Dermis microvascular lymphatic vessel endothelial cell (primary cell): ENCODE data around the gene LMCD1. TPM values are rescaled to one million over a fixed set of nuclear protein-coding genes. Genes with fewer than 3 reads are reported as not detected.

ENCODE experiments used
- DNase-seq, 2 donors: peaks; one replicate each; pipeline versions ENCODE4 v3.0.0 to v3.0.0-alpha.2; 2010; ENCODE audit warnings: low read depth in 2 of 2
- total RNA-seq: library from RNA; depleted of rRNA; stranded (reverse); fragments of >200 nt; gene quantifications from 2 replicates; pipeline ENCODE4 v1.2.1, GENCODE V29; 2014

The LMCD1 gene
- total RNA-seq, 1 donor from 2014 or later: 17.3 TPM

DNA sequence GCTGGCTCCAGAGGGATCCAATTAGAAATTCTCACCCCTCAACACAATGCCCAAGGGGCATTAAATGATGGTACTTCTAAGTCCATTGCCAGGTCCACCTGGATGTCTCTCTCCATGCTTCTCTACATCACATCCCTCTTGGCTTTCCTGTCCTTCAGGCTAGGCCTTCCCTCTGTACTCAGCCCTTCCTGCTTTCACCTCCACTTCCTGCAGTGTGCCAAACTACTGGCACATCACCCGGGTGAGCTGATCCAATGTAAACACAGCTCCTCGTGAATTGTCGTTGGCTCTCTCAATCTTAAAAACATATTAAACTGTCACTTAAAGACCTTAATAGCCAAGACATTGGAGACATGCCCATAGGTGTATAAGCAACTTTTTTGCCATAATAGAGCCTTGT lies 4.0 kb downstream of the LMCD1 start:
- peak; percentile 65 to 81 for DNase-seq

DNA sequence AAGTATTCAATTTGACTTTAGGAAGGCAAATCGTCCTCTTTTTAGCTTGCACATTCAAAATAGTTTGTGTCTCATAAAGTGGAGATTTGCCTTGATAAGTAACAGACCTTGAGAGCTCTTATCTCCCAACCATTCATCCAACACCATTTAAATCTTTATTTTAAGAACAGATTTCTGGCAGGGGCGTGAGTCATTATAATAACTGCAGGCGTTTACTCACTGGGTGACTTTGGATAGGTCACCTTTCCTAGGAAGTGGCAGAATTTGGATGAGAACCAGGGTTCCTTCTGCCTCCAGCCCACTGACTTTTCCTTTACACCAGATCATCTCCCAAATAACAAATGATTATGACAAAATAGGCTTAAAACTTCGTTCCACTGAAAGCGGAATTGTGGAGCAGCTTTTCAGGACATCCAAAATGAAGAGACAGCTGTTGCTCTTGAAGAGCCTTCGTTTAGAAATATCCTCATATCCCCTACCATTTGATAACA lies 5.0 kb downstream of the LMCD1 start:
- peak in 1 of 2 donors; percentile 64 for DNase-seq

DNA sequence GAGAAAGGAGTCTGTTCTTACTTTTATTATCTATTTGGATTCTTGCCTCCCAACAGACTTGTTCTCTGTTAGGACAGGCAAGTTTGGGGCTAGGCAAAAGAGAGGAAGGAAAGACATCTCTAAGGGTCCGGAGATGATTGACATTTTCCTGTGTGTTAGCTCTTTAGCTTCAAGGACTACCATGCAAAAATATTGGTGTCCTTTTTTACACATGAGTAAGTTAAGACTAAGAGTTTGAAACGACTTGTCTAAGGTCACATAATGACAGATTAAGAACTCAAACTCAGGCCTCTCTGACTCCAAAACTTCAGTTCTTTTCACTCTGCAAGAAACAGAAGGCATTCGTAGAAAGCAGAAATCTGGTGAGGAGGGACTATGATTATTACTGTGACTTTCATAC lies 5.9 kb downstream of the LMCD1 start:
- no peak for DNase-seq

DNA sequence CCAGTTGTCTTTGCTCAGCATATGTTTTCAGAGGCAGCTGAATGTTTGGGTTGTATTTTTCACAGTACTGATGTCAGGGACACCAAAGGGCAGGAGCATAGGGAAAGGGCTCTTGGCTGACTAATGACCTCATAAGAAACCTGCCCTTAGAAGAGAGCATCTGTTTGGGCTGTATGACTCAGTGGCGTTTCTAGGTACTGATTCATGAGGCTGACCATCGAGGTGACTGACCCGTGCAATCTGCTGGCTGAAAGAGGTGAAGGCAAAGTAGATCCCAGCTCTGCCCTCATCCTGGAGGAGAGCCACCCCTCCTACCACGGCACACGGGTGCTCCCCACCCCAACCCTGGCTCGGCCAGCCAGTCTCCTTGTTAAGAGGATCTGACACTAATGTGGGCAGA lies 8.3 kb downstream of the LMCD1 start:
- DNase-seq: peak in 1 of 2 donors; percentile 76

DNA sequence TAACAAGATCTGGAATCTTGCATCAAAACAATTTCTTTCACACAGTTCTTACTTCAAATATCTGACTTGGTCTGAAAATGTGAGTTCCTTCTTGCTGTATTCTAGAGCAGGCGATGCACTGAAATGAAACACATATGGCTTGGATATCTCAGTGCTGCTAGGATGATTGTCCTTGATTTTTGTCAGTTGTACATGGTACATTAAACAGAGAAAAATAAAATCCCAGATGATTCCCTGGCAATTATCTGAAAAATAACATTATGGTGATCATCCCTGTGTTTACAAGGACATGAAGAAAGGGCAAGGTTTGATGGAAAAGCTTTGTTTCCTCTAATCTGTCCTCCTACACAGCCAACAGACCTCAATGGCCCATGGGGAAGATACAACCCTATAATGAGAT lies 10.6 kb downstream of the LMCD1 start:
- no peak for DNase-seq

DNA sequence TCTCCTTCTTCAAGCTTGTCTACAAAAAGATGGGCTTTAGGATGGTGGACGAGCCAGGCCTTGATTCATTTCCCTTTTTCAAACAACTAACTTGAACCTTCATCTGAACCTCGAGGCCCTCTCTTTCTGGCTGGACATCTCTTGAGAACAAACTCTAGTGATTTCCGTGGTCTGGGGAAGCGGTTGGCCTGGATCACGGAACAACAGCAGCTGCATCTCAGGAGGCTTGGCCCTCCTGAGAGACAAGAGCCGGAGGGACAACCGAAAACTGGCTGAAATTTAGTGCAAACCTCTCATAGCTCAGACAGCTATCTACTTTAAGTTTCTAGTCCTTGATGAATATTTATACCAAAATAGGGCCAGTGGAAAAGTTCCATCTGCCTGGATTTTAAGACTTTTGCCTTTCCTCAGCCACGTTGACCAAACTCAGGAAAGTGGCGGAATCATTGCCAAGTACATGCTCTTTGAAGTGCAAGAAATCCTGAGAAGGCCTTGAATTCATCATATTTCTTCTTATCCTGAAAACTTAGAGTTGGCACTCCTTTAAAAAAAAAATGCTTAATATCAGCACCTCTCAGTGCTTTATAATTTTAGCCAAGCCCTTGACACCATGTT lies 14.5 kb downstream of the LMCD1 start:
- no peak for DNase-seq

DNA sequence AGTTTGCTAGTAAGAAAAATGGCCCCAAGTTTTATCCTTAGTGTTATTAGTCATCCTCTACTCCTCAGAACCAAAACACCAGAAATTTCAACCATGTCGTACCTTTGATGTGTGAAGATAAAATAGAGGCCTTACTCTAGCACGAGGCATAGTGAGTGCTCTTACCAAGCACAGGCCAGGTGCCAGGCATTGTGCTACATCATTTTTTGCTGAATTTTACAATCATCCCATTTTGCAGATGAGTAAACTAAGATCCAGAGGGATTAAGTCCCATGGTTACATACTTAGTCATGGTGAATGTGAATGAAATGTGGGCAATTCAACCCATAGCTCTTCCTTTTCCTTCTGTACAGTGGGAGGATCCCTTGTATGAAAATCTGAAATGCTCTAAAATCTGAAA lies 15.2 kb downstream of the LMCD1 start:
- no peak for DNase-seq

DNA sequence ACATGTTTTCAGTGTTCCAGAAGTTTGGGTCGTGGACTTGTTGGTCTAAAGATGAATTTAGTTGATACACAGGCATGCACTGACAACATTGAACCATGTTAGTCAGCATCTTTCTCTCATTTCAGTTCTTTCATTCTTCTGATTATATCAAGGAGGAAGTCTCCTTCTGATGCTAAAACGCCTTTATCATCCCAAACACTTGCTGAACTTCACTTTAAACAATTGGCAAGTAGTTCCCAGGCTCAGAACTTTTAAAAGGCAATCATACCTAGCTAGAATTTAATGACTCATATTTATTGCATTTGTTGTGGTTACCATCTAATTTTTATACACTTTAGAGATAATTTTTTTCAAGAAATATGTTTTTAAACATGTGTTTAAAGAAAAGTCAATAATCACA lies 15.9 kb downstream of the LMCD1 start:
- no peak for DNase-seq

DNA sequence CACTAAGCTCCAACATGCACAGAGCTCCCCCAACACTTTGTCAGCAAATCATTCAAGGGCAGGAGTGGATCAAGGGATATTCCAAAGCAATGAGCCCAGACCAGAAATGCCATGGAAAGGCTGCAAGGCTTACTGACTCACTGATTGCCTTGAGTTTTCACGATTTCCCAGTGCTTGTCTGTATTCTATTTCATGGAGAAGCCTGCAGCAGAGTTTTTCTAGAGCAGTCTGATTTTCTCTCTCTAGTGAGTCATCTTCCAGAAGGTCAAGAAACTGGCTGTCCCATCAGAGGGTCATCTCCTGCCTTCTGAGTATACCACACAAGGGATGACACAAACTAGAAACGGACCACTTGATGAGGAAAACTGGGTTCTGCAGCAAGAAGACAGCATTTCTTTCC lies 16.5 kb downstream of the LMCD1 start:
- DNase-seq: no peak

DNA sequence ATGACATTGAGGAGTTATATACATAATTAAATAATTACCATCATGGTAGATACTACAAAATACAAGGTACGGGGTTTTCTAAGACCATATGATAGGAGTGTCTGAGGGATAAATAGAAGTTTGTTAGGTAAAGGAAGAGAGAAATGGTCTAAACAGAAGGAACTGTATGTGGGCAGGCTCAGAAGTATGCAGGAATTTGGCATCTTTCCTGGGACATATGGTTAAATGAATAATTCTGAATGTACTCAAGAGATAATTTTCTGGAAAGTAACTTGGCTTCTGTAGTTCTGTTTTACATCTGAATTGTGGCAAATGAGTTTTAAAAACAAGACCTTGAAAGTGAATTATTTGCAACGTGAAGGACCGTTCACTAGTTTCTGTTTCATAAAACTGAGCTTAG lies 17.5 kb downstream of the LMCD1 start:
- DNase-seq: no peak

DNA sequence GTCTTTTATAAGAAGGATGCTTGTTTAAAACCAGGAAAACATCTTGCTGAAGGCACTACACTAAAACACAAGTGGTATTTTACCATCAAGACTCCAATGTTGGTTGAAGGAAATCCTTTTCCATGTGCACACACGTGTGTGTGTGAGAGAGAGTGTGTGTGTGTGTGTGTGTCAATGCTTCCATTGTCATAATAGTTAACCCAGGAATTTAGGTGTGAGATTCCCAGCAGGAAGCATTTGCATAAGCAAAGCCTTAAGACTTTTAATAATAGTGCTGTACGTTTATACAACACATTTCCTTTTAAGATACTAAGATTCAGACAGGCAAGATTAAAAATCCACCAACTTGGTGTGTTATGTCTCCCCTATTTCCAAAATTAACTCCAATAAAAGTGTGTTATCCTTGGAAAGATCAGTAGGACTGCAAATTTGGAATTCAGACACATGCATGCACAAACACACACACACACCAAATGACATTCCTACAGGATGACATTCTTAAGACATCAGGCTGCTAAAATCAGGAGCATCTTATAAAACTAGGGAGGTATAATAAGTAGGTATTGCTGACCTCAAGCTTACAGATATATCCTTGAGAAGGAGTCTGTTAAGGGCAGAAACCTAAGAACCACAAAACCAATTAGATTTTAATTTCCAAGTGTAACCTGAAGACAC lies 18.3 kb downstream of the LMCD1 start:
- DNase-seq: no peak

DNA sequence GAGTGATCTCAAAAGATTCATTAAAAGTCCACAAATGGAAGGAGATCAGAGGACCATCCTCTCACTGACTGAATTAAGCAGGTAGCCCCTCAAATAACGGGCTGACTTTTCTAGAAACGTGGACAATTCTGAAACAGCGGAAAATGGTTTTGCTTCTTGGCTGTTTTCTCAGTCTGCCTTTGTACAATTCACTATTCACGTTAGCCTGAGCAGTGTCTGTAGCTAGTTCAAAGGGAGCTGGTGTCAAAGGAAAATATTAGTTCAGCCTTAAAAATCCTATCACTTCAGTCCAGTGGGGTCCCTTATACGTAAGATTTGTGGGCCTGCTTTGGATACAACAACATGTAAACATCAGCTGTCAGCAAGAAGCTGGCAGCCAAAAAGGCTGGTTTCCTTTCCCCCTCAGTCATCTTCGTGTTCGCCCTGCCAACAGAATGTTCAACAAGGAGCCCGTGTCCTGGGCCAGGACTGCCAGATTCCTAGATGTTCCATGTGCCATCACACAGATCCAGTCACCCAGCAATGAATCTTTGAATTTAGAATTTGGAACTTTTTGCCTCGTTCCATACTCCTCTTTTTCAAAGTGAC lies 19.3 kb downstream of the LMCD1 start:
- DNase-seq: no peak

DNA sequence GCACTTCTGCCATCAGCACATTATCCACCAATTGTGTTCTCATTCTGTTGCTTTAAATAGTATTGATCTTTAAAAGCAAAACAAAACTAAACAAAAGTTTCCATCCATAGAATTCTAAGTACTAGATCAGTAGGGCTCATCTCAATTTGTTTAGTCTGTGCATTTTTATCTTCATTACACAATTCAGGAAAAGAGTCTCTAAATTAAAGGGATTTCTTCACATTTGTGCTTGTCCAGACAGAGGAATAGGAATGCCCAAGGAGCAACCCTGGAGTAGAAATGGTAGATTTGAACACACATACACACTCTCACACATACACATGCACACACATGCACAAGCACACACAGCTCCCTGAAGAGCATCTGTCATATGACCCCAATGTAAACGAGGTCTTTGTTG lies 21.4 kb downstream of the LMCD1 start:
- no peak for DNase-seq

DNA sequence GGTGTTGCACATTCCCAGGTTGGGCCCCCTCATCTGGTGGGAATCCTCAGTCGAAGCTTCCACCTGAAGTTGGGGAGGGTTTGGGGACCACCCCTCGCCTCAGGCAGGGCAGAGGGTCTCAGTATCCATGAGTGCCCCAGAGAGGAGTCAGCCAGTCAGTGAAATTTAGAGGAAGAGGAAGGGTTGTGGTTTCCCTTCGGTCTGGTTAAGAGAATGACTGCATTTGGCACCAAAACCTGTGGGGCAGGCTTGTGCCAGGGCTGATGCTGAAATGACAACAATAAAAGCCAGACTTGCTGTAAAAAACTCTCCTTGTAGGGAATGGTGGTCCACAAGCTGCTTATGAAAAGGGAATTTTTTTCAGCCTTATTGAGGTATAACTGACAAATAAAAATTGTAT lies 22.6 kb downstream of the LMCD1 start:
- DNase-seq: peak in 1 of 2 donors; percentile 36

DNA sequence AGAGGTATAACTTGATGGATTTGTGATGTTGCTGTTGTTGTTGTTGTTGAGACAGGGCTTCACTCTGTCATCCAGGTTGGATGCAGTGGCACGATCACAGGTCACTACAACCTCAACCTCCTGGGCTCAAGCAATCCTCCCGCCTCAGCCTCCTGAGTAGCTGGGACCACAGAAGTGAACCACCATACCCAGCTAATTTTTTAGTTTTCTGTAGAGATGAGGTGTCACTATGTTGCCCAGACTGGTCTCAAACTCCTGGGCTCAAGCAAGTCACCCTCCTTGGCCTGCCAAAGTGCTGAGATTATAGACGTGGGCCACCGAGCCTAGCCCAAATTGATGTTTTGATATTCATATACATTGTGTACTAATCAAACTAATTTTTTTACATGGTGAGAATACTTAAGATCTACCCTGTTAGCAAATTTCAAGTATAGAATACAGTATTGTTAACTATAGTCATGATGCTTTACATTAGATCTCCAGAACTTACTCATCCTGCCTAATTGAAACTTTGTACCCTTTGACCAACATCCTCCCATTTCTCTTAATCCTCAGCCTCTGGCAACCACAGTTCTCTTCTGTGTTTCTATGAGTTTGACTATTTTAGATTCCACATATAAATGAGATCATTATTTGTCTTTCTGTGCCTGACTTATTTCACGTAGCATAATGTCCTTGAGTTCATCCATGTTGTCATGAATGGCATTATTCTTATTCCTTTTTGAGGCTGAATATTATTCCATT lies 23.2 kb downstream of the LMCD1 start:
- no peak for DNase-seq

DNA sequence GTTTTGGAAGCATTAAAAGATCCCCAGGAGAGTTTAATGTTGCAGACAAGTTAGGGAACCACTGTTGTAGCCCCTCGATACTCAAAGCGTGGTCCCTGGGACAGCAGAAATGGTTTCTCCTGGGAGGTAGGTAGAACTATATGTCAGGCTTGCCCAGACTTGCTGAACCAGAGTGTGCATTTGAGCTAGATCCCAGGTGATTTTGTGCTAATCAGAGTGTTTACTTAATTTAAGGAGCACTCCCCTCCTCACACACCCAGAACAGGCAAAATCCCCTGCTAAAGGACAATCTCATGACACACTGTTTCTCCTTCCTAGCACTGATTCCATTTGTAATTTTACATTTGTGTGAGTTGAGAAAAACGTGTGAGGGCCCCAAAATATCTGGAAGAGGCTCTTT lies 24.3 kb downstream of the LMCD1 start:
- no peak for DNase-seq

DNA sequence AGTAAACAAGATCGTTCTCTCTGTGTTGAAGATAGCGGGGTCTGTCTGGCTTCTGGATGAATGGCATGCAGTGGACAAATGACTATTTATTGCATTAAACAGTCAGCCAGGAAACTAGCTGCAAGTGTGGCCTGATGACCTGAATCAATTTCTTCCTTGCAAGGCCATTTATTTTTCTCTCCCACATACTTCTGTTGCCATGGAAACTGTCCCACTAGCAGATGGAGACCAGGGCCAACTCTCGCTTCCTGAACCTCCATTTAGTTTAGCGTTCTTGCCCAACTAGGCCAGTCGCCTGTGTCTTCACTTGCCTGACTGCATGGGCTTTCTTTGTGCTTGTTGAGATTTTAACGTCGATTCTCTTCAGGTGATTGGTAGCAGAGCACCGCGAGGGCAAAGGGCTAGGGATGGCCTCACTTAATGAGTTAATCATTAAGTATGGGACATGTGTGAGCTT lies 27.6 kb downstream of the LMCD1 start:
- DNase-seq: peak in 1 of 2 donors; percentile 41

DNA sequence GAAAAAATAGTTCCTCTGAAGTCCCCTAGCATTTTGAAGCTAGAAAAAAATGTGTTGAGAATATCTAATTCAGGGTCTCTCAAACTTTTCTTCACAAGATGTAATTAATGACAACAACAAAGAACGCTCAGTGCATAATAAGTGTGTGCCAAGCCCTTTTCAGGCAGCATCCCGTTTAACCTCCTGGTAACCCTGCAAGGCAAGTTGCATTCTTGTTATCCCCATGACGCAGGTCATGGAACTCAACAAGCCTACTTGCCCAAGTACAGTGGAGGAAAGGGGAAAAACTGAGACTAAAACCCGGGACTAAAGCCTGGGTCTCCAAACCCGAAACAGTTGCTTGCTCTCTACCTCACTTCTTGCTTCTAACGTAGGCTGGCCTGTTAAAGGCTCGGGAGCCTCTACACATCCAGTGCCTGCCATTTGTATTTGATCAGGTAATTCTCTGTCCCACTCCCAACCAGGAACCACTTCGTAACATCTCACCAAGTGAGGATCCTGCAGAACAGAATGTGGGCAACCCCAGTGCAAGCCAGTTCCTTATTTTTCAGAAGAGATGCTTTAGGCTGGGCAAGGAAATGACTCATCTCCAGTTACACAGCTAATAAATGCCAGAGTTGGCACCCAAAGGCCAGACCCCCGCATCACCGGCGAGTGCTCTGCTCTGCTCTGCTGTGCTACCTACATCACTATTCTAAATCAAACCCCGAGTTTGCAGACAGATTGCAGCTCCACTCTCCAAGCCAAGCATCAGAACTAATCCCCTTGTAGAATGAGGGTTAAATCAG lies 28.3 kb downstream of the LMCD1 start:
- peak in 1 of 2 donors; percentile 24 for DNase-seq

DNA sequence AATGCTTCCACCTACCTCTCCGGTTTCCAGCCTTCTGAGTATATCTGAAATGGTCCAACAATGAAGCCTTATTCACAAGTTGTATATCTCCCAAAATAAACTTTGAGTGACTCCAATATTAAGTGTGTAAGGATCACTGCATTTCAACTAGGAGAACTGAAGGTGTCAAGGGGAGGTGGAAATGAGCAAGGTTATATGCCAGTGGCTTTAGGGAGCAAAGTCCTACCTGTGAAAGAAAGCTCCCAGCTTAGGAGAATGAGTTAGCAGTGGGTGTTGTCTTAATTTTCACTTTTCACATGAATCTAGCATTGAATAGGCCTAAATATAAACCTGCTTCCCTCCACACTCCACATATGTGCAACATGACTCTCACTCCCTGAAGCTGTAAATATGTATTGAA lies 29.0 kb downstream of the LMCD1 start:
- DNase-seq: no peak

DNA sequence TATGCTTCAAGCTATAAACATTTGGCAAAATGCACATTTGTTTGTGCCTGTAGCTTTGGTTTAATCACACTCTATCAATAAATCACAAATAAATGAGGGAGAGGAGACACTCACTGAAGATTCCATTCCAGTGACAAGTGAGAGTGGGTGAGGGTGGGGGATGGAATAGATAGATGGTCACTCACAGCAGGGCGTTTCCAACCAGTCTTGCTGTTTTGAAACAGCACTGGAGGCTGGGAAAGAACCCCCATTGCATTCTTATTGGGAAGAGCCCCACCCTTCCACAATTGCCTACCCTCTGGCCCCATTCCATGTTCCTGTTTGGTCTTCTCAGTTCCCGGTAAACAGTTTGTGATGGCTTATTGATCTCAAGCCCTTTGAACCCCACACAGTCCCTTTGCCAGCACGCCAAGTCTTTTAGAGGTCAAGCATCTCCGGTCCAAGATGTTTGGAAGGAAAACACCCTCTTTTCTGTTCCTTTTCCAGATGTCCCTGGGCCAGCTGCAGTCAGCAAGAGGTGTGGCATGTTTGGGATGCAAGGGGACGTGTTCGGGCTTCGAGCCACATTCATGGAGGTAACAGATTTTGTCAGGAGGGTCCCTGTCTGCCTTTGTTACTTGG lies 30.7 kb downstream of the LMCD1 start:
- DNase-seq: no peak
